G401.6 (cell line): Measurements from ENCODE around the gene DLG1.

Experiments used
- FAIRE-seq: peaks from 2 replicates; lab custom pipeline; 2012; peaks lifted over from hg19 to GRCh38; lab: Jason Lieb, UNC

The DLG1 gene

GRCh38 chr3:197014942-197015575 lies 283.4 kb downstream of the DLG1 start:
- no peak for FAIRE-seq

- no peak for FAIRE-seq
Observed at GRCh38 chr3:197014024-197014423, 284.4 kb downstream of the DLG1 start.

- no peak for FAIRE-seq
Observed at GRCh38 chr3:197012540-197012883, 285.9 kb downstream of the DLG1 start.

- FAIRE-seq: no peak
Observed at GRCh38 chr3:197011780-197012539, 286.5 kb downstream of the DLG1 start.

- no peak for FAIRE-seq
Observed at GRCh38 chr3:197010556-197011351, 287.7 kb downstream of the DLG1 start.

GRCh38 chr3:197009532-197010019 lies 288.8 kb downstream of the DLG1 start:
- no peak for FAIRE-seq

DNA sequence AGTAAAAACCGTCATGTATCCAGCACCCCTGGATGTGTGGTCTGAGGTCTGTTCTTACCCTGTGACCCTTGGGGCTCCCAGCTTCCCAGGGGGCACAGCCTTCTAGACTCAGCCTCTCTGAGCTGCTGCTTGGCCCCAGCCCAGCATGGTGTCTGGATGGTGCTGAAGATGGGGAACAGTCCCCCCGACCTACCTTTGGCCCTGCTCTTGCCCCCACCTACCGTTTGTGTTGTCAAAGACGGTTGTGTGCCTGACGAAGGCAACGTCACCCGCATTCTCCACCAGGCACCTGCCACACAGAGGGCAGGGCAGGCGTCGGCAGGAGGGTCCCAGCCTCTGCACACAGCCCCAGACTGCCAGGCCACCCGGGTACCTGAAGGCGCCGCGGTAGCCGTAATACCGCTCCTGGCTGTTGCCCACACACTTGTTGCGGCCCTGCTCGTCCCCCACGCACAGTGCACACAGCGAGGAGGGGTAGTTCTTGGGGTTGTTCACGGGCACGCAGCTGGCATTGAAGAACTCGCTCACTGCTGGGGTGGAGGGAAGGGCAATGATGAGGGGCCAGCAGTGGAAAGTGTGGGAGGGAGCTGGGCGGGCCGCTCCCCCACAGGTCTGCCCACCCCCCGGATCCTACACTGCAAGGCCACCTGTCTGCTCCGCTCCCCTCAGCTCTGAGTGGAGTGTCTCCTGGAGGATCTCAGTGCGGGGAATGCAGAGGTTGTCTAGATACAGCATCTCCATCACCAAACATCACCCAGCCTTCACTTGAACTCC lies 289.8 kb downstream of the DLG1 start:
- no peak for FAIRE-seq

DNA sequence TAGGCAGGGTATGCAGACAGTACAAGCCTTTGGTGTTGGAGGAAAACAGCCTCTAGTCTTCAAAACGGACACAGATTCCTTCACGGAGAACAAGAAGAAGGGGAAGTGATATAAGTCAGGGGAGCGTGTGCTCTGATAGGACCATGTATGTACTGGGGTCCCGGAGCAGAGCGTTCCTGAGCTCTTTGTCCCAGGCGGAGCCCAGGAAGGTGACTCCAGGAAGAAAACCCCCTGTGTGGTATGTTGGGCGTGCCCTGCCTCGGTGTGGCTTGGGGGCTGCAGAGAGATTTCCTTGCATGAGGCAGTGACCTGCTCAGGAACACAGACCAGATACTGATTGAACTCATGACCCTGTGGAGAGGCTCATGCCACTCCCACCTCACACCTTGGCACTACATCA lies 290.5 kb downstream of the DLG1 start:
- FAIRE-seq: no peak

DNA sequence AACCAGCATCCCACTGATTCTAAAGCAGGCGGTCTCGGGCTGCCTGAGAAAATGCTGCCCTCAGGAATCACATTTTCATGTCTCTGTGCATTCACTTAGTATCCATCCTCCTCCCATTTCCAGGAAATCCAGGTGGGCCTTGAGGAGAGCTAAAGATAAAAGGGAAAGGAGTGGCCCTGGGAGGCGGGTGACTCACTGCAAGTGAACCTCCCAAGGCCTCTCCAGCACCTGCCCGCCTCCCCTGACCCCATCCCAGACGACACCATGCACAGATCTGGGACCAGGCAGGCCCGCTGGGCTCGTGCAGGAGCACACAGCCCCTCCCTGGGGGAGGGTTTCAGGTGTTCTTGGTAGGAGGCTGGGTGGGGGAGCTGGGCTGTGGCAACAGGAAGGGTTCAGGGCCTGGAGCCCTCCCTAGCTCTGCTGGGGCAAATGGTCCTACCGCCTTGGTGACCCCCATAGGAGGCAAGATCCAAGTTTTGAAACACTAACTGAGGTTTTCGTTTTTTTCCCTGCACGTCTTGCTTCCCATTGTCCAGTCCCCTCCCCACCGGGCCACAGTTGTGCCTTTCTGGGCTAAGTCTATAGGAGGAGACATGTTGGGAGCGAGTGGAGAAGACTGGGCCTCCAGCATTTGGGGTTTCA lies 291.0 kb downstream of the DLG1 start:
- no peak for FAIRE-seq

- no peak for FAIRE-seq
Observed at GRCh38 chr3:197006860-197007259, 291.6 kb downstream of the DLG1 start.

DNA sequence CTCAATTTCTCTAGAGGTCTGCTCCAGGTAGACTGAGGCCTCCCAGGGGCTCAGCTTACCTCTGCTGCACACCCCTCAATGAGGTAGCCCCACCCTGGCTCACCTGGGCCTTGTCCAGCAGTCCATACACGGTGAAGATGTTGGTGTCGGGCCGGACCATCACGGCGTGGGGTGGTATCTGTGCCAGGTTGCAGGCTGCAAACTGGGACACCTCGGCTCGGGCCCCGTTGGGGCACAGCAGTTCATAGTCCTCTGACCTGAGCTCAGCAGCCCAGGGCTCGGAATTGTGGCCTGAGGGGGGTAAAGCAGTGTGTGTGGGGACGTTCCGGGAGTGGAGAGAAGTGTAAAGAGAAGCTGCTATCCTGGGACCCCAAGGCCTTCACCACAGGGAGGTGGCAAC lies 292.0 kb downstream of the DLG1 start:
- FAIRE-seq: no peak

DNA sequence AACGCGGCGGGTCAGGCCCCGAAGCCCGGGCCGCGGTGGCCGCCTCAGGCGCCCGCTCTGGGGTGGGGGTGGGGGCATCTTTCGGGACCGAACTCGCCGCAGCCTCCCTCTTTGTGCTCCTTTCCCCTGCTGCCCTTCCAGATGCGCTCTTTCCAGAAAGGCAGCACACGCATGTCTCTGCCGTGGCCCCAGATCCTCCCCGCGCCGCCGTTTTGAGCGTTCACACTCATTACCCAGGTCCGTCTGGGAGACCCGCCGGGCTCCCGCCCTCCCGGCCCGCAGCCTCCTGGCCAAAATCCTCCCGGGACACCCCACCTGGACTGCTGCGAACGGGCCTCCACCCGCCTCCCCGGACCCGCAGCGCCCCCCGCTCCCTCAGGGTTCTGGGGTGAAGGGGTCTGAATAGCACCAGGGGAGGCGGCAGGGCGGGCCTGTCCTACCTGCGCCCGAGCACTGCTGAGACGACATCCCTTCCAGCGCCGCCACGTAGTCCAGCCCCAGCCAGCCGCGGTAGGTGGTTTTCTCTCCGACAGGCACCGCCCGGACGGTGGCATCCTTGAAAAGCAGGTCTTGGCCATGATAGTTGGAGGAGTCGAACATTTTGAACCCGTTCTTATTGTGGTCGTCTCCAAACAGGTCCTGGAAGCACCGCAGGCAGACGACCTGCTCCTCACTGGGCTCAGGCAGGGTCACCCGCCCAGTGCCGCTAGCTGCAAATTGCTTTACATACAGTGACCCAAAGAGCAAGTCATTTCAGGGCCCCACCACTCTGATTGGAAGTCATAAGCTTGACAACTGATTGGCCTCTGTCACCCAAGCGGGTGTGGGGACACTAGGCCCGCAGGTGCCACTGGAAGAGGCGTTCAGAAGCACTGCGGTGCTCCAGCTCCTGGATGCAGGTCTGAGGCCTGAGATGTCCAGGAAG lies 294.7 kb downstream of the DLG1 start:
- no peak for FAIRE-seq

GRCh38 chr3:197002701-197003454 lies 295.5 kb downstream of the DLG1 start:
- no peak for FAIRE-seq

DNA sequence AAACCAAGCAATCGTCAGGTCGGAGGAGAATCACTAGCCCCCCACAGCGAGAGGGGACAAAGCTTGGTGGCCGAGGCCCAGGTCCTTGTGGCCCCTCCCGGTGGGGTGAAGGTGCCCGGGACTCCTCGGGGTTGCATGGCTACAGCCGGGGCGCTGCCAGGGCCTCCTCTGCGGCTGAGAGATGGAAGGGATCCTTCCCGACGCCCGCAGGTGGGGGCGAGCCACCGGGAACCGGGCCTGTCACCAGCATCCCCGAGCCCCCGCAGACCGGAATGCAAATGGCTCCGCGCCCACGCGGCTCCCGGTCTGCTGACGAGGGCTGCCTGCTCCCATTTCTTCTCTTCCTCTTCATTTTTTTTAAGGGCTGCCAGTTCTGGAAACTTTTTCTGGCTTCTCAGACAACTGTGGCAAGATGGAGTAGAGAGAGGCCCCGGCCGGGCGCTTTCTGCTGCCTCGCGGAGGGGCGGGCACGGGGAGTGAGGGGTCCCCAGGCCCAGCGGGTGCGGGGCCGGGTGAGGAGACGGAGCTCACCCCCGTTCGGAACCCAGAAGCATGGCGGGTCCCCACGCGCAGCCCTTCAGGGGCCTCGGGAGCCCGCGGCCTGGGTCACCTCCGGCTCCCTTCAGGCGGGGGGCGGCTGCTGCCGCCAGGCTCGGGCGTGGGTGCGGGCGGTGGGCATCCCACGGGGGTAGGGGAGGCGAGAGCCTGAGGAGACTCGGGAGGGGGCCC lies 296.3 kb downstream of the DLG1 start:
- FAIRE-seq: no peak

DNA sequence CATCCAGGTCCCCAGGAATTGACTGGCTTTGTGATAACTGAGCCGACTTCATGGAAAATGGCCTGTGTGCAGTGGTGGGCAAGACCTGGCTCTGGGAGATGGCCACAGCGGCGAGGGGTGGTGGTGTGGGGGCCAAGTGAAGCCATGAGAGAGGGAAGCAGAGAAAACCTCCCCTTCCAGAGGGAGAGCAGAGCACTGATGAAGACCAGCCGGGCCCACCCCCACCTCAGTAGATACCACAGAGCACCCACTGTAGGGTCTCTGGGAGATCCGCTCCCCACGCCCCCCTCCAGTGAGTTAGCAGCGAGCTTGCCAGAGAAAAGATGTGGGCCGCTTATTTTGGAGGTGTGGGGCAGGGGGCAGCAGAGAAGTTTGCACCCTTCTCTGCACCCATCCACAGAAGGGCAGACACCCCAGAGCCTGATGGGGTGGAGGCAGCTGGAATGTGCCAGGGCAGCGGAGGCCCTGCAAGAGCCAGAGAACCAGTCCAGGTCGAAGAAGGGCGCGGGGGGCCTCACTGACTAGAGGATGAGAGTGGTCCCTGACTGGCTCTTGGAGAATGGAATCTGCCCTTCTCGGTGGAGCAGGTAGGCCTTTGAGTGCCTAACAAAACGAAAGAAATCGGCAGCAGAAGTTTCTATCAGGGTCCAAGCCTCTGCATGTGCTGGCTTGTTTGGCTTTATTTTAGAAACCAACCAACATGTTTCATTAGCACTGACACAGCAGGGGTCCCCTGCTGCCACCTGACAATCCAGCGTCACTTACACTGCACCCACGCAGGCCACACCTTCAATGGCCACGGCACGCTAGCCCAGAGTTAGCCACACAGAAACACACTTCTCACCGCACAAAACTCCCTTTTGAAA lies 297.1 kb downstream of the DLG1 start:
- no peak for FAIRE-seq

GRCh38 chr3:197000211-197000610 lies 298.2 kb downstream of the DLG1 start:
- FAIRE-seq: no peak

GRCh38 chr3:196998966-196999760 lies 299.2 kb downstream of the DLG1 start:
- no peak for FAIRE-seq
